Caco-2 (cell line): ENCODE data around the gene MSH3. TPM values are rescaled to one million over a fixed set of nuclear protein-coding genes. Genes with fewer than 3 reads are reported as not detected.
"Not testable (repeated sequence)": the region's sequence is repeated elsewhere in the genome, so short reads cannot be mapped to it uniquely, and the experiment has no call there.

Source experiments
- BruUV-seq: library from RNA; stranded (reverse); fragments of 400-500 nt; replicated peaks from 2 replicates; lab custom pipeline; 2021; lab: Mats Ljungman, UMichigan
- CTCF ChIA-PET: fragments of 300-600 bp; sonication (Branson Sonifier 250); formaldehyde crosslinking; loops from one replicate; lab custom pipeline; 2022; ENCODE audit warnings: antibody characterized with exemption; lab: Charles Lee
- POLR2A ChIA-PET: fragments of 300-600 bp; sonication (Branson Sonifier 250); formaldehyde crosslinking; loops from one replicate; lab custom pipeline; 2022; ENCODE audit warnings: antibody characterized with exemption; lab: Charles Lee
- DNase-seq, 2 experiments: peaks; one replicate each; pipeline versions ENCODE4 v3.0.0 to v3.0.0-alpha.2; 2020 to 2022
- H3K27me3 ChIP-seq: replicated peaks from 2 replicates; pipeline ENCODE4 v1.6.0; 2011; ENCODE audit warnings: low read length; ENCODE audit not compliant: control insufficient read depth, insufficient read depth
- H3K36me3 ChIP-seq: 2 replicates; pipeline ENCODE4 v1.5.1; 2011; ENCODE audit warnings: low read length; ENCODE audit not compliant: control insufficient read depth, insufficient read depth
- H3K4me1 ChIP-seq: fragments of 250-450 bp; sonication (Bioruptor Pico); 2 replicates; pipeline ENCODE4 v1.5.1; 2020; ENCODE audit warnings: mild to moderate bottlenecking
- H3K4me3 ChIP-seq: 2 replicates; pipeline ENCODE4 v1.5.1; 2011; ENCODE audit warnings: low read depth, mild to moderate bottlenecking, control low read depth, low read length
- H3K9me3 ChIP-seq: fragments of 250-450 bp; sonication (Bioruptor Pico); 2 replicates; pipeline ENCODE4 v1.5.1; 2020; ENCODE audit warnings: mild to moderate bottlenecking, moderate library complexity
- H3K27ac Mint-ChIP-seq: one replicate; pipeline ENCODE4 v1.8.0; 2022; ENCODE audit warnings: mixed read lengths; ENCODE audit not compliant: unreplicated experiment
- H3K27me3 Mint-ChIP-seq: one replicate; pipeline ENCODE4 v1.8.0; 2022; ENCODE audit warnings: mixed read lengths; ENCODE audit not compliant: insufficient read depth, unreplicated experiment
- H3K36me3 Mint-ChIP-seq: one replicate; pipeline ENCODE4 v1.8.0; 2022; ENCODE audit warnings: mild to moderate bottlenecking, mixed read lengths; ENCODE audit not compliant: insufficient read depth, unreplicated experiment
- H3K4me1 Mint-ChIP-seq: one replicate; pipeline ENCODE4 v1.8.0; 2022; ENCODE audit warnings: low read depth, mixed read lengths; ENCODE audit not compliant: unreplicated experiment
- H3K4me3 Mint-ChIP-seq: one replicate; pipeline ENCODE4 v1.8.0; 2022; ENCODE audit warnings: mild to moderate bottlenecking, moderate library complexity, mixed read lengths; ENCODE audit not compliant: unreplicated experiment
- H3K9me3 Mint-ChIP-seq: one replicate; pipeline ENCODE4 v1.8.0; 2022; ENCODE audit warnings: mixed read lengths; ENCODE audit not compliant: unreplicated experiment
- CTCF ChIP-seq, 2 experiments: fragments of 200-600 bp in 1 of 2; IDR thresholded peaks; 1 replicate in 1 of 2; 2 replicates in 1 of 2; pipeline versions ENCODE4 v1.5.1 to v1.8.0; 2011 to 2022; ENCODE audit warnings: antibody characterized with exemption in 1 of 2, control low read depth in 1 of 2, inconsistent platforms in 1 of 2, low read depth in 1 of 2, low read length in 1 of 2, mild to moderate bottlenecking in 1 of 2, moderate library complexity in 1 of 2; ENCODE audit not compliant: insufficient read depth in 1 of 2, severe bottlenecking in 1 of 2, unreplicated experiment in 1 of 2
- intact Hi-C: fragments of 100-400 bp; cut with micrococcal nuclease; formaldehyde crosslinking; loops from one replicate; pipeline ENCODE4 v1.10.0; 2022; ENCODE audit not compliant: unreplicated experiment
- total RNA-seq: library from RNA; stranded (reverse); gene quantifications from 2 replicates; pipeline ENCODE4 v1.2.3, GENCODE V29; 2022

The MSH3 gene
- total RNA-seq, 1 experiment from 2014 or later, result 17.1 TPM

- H3K36me3 ChIP-seq, H3K4me1 ChIP-seq, POLR2A ChIA-PET, H3K4me3 Mint-ChIP-seq, H3K4me1 Mint-ChIP-seq, H3K27me3 Mint-ChIP-seq, H3K27ac Mint-ChIP-seq, DNase-seq, H3K27me3 ChIP-seq, CTCF ChIA-PET, intact Hi-C loops, BruUV-seq, H3K4me3 ChIP-seq: not testable (repeated sequence)
- peaks cover 16% of the 10 kb centered on the region; the same call in 1 of the 2 replicates for H3K9me3 ChIP-seq
- Mint-ChIP-seq H3K36me3 (peaks cover 30% of the 10 kb centered on the region), H3K9me3 (peaks cover 33% of the 10 kb centered on the region)
Observed at GRCh38 chr5:80850168-80850567, 195.7 kb downstream of the MSH3 start.

GRCh38 chr5:80852331-80853245 lies 198.1 kb downstream of the MSH3 start:
- CTCF ChIA-PET, result no interaction called here
- DNase-seq, result no peak
- intact Hi-C loops, result no loop called here

GRCh38 chr5:80853413-80853812 lies 199.0 kb downstream of the MSH3 start:
- Histone ChIP-seq H3K4me3 (no peak overlapping the region), H3K9me3 (peaks cover 19% of the 10 kb centered on the region), H3K4me1 (no peaks in the 10 kb centered on the region), H3K36me3 (no peaks in the 10 kb centered on the region; the same call in 1 of the 2 replicates), H3K27me3 (no peaks in the 10 kb centered on the region)
- ChIA-PET POLR2A (interaction anchor here (0.7 kb wide), 1 partner anchor 448 kb away, joined by 5 read pairs; no protein-coding TSS in a partner anchor), CTCF (no interaction called here)
- Mint-ChIP-seq H3K27me3 (no peaks in the 10 kb centered on the region), H3K36me3 (peaks cover 26% of the 10 kb centered on the region), H3K4me3 (no peak overlapping the region), H3K27ac (no peak overlapping the region), H3K9me3 (peaks cover 36% of the 10 kb centered on the region), H3K4me1 (no peaks in the 10 kb centered on the region)
- no peak for DNase-seq
- no TSS peak for BruUV-seq
- TF ChIP-seq CTCF (IDR thresholded peaks at IDR 0.05; ENCODE audit: insufficient read depth in 1 of 2, low read depth in 1 of 2, low read length in 1 of 2, severe bottlenecking in 1 of 2, unreplicated experiment in 1 of 2), result no peak
- intact Hi-C loops, result no loop called here

More at GRCh38 chr5:80852331-80853245, 198.1 kb downstream of the MSH3 start:
- Mint-ChIP-seq H3K4me3 (no peak overlapping the region), H3K36me3 (peaks cover 30% of the 10 kb centered on the region), H3K27me3 (no peaks in the 10 kb centered on the region), H3K27ac (no peak overlapping the region), H3K9me3 (peaks cover 36% of the 10 kb centered on the region), H3K4me1 (no peaks in the 10 kb centered on the region)
- peaks cover 23% of the 10 kb centered on the region for H3K9me3 ChIP-seq
- TF ChIP-seq CTCF (IDR thresholded peaks at IDR 0.05; ENCODE audit: insufficient read depth in 1 of 2, low read depth in 1 of 2, low read length in 1 of 2, severe bottlenecking in 1 of 2, unreplicated experiment in 1 of 2), result no peak
- POLR2A ChIA-PET, result no interaction called here
- BruUV-seq, result no TSS peak
- H3K4me1 ChIP-seq, result no peaks in the 10 kb centered on the region
- no peaks in the 10 kb centered on the region for H3K27me3 ChIP-seq
- H3K4me3 ChIP-seq, result no peak overlapping the region
- H3K36me3 ChIP-seq, result no peaks in the 10 kb centered on the region; the same call in 1 of the 2 replicates
